Fibroblast of villous mesenchyme (primary cell): ENCODE data around the gene TST. TPM values are rescaled to one million over a fixed set of nuclear protein-coding genes. Genes with fewer than 3 reads are reported as not detected.

Experiments used
- DNase-seq: peaks from one replicate; pipeline ENCODE4 v3.0.0-alpha.2; 2010; ENCODE audit warnings: low read depth
- H3K4me3 ChIP-seq: 2 replicates; pipeline ENCODE4 v1.5.1; 2011; ENCODE audit warnings: low read depth, mild to moderate bottlenecking, low read length
- total RNA-seq: library from RNA; depleted of rRNA; stranded (reverse); fragments of >200 nt; gene quantifications from 2 replicates; pipeline ENCODE4 v1.2.3, GENCODE V29; 2012
- TF ChIP-seq, protein P1 (sequence below): IDR thresholded peaks from 2 replicates; pipeline ENCODE4 v1.5.1; 2012; ENCODE audit warnings: low read depth, mild to moderate bottlenecking, low read length; ENCODE audit not compliant: insufficient read depth

The TST gene
- total RNA-seq, 1 donor, result 54.4 TPM

DNA sequence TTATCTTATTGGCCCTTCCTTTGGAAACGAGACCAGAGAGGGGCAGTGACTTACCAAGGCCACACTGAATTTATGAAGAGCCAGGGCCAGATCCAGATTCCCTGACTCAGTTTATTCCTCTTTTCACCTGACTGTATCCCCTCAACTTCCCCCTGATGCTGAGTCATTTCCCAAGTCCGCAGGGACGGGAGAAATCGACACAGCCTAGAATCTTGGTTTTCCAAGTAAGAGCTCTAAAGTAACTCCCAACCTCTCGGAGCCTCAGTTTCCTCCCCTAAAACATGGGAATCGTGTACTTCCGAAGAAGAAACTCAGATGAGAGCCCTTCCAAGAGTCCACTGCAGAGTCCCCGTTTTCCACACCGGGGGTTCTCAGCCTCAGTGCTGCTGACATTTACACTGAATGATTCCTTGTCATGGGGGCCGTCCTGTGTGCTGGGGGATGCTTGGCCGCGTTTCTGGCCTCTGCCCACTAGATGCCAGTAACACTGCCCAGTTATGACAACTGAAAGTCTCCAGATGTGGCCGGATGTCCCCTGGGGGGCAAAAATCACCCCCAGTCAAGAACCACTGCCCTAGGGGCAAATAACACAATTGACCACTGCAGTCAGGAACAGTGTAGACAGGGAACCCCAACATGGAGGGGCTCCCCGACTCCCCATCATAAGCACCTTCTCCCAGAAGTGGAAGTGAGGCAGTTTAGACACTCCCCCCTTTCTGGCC lies 11.5 kb upstream of the TST start:
- TF ChIP-seq, protein P1, sequence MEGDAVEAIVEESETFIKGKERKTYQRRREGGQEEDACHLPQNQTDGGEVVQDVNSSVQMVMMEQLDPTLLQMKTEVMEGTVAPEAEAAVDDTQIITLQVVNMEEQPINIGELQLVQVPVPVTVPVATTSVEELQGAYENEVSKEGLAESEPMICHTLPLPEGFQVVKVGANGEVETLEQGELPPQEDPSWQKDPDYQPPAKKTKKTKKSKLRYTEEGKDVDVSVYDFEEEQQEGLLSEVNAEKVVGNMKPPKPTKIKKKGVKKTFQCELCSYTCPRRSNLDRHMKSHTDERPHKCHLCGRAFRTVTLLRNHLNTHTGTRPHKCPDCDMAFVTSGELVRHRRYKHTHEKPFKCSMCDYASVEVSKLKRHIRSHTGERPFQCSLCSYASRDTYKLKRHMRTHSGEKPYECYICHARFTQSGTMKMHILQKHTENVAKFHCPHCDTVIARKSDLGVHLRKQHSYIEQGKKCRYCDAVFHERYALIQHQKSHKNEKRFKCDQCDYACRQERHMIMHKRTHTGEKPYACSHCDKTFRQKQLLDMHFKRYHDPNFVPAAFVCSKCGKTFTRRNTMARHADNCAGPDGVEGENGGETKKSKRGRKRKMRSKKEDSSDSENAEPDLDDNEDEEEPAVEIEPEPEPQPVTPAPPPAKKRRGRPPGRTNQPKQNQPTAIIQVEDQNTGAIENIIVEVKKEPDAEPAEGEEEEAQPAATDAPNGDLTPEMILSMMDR, result no peak
- H3K4me3 ChIP-seq, result no peak overlapping the region
- no peak for DNase-seq

GRCh38 chr22:37028692-37029674 lies 9.7 kb upstream of the TST start:
- no peak overlapping the region for H3K4me3 ChIP-seq
- TF ChIP-seq, protein P1, result no peak
- no peak for DNase-seq

- TF ChIP-seq, protein P1, result no peak
- no peak for DNase-seq
- no peak overlapping the region for H3K4me3 ChIP-seq
Observed at GRCh38 chr22:37027556-37027955, 8.3 kb upstream of the TST start.

- no peak for DNase-seq
- TF ChIP-seq, protein P1, result no peak
Observed at GRCh38 chr22:37026325-37026724, 7.1 kb upstream of the TST start.

DNA sequence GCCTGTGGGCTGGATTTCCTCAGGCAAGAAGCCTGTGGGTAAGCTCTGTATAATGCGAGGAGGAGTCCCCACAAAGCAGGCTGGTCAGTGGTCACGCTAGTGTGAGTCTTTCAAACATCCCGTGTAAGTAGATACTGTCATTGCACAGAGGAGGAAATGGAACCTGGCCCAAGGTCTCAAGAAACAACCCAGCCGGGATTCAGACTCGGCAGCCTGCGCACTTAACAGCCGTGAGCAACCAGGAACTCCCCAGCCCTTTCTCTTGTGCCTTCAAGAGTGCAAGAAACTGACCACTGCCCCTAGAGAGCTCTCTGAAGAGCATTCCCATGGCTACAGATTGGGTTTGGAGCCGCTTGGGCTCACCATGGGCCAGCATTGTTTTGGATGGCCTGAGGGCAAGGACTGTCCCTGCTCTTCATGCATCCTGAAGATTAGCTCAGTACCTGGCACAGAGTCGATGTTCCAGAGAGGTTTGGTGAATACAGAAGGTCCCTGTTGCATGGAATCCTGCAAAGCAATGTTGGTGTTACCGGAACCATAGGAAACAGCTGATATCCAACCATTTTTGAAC lies 6.3 kb upstream of the TST start:
- TF ChIP-seq, protein P1, result no peak
- DNase-seq, result no peak
- H3K4me3 ChIP-seq, result no peak overlapping the region

More at GRCh38 chr22:37026325-37026724, 7.1 kb upstream of the TST start:
- no peak overlapping the region for H3K4me3 ChIP-seq

- TF ChIP-seq, protein P1, result no peak
- H3K4me3 ChIP-seq, result no peak overlapping the region
- DNase-seq, result no peak
Observed at GRCh38 chr22:37024339-37025157, 5.3 kb upstream of the TST start.
